GM18498 (cell line): ENCODE results near the gene ARL9.

Source experiments
- ATAC-seq: cut with Tn5 transposase; IDR thresholded peaks from one replicate; pipeline ENCODE4 v1.9.1; 2021; ENCODE audit warnings: mild to moderate bottlenecking, moderate library complexity; ENCODE audit not compliant: unreplicated experiment

ARL9 gene

GRCh38 chr4:56531149-56531770, 25.7 kb downstream of the ARL9 start:
- no peak for ATAC-seq

GRCh38 chr4:56531823-56532222, 26.2 kb downstream of the ARL9 start:
- no peak for ATAC-seq

DNA sequence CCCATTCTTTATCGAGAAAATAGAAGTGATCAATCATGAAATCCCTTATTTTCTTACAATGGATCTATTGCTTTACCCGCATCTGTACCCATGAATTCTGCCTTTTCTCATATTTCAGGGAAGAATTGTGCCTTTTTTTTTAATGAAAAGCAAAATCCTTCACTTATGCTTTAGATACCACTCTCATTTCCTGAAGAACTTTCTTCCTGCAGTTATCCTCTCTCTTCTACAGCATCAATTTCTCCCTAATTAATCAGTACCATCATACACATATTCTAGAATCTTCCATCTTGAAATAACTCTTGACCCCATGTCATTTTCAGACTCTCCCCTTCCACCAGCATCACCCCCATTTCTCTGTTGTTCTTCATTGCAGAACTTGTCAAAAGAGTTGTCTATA, 26.6 kb downstream of the ARL9 start:
- no peak for ATAC-seq

DNA sequence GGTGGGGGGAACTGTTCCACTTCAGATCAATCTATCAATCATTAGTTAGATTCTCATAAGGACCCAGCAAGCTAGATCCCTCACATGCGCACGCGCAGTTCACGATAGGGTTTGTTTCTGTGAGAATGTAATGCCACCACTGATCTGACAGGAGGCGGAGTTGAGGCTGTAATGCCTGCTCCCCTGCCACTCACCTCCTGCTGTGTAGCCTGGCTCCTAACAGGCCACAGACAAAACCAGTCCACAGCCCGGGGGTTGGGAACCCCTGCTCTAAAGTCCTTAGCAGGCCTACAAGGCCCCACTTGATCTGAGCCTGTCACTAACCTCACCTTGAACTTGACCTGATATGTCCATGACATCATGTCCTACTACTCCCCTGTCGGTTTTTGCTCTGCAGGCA, 30.3 kb downstream of the ARL9 start:
- no peak for ATAC-seq

DNA sequence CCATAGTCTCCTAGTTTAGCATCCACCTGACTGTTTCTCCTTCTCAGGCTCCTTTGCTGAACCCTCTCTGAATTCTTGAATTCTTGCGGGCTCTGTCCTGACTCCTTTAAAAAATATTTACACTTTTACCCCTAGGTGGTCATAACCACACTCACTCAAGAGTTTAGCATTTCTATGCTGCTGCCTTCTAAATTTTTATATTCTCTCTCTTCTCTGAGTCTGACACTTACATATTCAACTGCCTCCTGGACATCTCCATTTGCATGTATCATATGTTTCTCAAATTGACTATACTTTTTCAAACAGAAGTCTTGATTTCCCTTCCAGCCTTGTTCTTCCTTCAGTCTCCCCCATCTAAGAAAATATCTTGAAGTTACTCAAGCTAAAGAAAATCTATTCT, 31.6 kb downstream of the ARL9 start:
- ATAC-seq: no peak

DNA sequence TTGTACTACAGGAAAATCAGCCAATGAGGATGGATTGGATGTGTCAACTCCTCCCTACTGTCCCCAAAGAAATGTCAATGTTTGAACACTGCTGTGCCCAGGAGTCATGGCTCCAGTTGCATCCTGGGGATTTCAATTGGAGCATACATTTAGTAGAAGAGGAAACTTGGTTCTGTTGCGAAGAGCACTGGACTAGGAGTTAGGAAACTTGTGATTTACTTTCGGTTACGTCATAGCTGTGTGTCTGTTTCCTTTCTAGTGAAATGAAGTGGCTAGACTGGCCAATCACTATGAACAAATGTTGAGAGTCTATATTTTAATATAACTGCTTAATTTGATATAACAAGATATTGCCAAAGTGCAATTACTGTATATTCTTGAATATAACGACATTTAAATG, 35.2 kb downstream of the ARL9 start:
- no peak for ATAC-seq

DNA sequence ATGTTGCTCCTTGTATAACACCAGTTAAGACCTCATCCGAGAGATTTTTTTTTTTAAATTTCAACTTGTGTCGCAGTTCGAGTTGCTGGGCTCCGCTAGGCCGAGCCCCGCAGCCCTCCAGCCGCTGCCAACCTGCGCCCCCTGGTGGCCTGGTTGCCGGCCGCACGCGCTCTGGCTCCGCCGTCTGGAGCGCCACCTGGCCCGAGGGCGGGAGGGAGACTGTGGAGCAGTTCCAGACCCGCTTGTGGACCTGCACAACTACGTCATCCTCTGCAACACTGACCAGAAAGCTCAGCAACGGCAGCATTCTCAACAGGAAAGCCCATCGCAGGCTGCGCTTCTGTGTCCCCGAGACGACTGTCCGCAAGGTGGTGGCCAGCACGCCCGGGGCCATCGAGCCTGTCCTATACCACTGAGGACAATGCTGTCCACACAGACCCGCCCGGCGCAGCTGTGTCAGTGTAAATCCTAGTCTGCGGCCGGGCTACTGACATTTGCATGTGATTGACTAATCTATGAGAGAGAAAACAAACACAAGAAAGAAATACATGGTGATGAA, 39.1 kb downstream of the ARL9 start:
- ATAC-seq: peak; percentile 99

DNA sequence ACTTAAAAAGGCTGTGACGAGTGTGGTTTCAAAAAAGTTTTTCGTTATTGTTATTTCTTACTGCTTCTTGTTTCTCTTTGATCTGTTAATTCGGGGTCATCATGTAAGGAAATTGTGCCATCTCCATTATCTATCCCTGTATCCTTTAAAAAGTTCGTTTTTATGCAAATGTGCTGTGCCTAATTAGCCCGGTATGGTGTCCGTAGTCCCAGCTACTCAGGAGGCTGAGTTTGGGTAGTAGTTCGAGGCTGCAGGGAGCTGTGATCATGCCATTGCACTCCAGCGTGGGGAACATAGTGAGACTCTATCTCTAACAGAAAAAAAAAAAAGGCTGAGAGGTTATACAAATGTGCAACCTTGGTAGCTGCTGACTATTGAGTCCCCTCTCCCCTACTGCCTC, 45.1 kb downstream of the ARL9 start:
- ATAC-seq: no peak

GRCh38 chr4:56551516-56551915, 45.9 kb downstream of the ARL9 start:
- ATAC-seq: no peak

GRCh38 chr4:56552273-56552672, 46.7 kb downstream of the ARL9 start:
- no peak for ATAC-seq

- ATAC-seq: no peak
Measured at GRCh38 chr4:56570041-56570440, 64.5 kb downstream of the ARL9 start.
